DMS 273 treated with DMSO at 0.1 percent for 48 hours (cell line): ENCODE results near the gene MPPED1.

ENCODE experiments used
- DNase-seq: peaks from one replicate; lab custom pipeline; 2025; lab: John Stamatoyannopoulos, UW

MPPED1 gene

DNA sequence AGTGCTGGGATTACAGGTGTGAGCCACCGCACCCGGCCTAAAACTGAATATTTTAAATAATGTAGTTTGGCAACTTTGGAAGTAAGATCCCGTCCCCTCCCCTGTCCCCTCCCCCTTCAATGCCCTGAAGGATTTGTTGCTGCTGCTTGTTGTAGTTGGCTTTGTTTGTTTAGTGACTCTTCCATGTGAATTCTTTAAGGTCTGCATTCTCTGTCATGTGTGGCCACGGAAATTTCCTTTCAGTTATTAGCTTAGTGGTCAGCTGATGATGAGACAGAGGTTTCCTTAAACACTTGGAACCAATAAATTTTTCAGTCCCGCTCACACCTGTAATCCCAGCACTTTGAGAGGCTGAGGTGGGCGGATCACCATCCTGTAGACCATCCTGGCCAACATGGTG lies 109.9 kb downstream of the MPPED1 start:
- no peak for DNase-seq

GRCh38 chr22:43526117-43526655 lies 114.4 kb downstream of the MPPED1 start:
- no peak for DNase-seq

GRCh38 chr22:43526946-43527345 lies 115.1 kb downstream of the MPPED1 start:
- no peak for DNase-seq

GRCh38 chr22:43528601-43529360 lies 117.0 kb downstream of the MPPED1 start:
- no peak for DNase-seq

DNA sequence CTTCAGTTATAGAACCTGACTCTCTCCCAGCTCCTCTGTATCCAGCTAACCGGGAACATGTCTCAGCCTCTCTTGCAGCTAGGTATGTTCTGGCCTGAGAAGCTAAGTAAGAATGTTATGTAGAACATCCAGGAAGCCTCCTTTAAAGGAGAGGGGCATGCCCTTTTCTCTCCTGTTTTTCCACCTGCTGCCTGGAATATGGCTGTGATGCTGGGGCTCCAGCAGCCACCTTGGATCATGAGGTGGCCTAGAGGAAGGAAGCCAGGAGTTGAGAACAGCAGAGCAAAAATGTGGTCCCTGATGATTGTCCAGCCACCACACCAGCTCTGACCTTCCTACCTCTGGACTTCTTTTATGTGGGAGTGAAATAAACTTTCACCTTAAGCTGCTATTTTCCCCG lies 117.6 kb downstream of the MPPED1 start:
- DNase-seq = no peak

DNA sequence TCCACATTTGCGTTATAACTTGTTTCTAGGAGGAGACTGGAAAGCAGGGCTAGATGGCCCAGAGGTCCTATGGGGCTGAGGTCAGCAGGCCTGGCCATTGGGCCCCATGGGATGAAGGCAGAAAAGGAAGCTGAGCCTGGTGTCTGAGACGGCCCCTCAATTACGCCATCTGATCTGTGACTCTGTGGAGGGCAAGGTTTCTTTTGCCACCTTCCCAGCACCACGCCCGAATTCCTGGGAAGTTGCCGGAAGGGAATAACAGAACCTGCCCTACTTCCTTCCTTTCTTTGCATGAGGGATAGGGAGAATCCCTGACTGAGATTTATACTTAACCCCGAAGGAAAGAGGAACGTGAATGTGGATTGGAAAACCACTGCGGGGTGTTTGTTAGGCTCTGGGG lies 118.1 kb downstream of the MPPED1 start:
- no peak for DNase-seq

- no peak for DNase-seq
Observed at GRCh38 chr22:43530349-43531201, 118.8 kb downstream of the MPPED1 start.

DNA sequence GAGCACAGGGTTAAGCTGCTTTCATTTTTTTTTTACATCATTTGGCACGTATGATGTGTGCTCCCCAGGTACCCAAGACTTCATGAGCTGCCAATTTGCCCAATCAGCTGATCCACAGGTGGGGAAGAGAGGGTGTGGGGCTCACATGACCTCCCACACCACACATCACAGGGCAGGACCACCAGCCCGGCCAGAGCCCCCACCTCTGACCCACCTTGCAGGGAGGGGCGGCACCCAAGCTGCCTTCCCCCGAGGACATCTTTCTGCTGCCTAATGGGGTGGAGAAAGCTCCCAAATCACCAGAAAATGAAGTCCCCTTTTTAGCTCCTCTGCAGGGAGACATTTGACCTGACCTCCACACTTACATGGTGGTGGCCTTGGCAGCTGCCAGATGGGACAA lies 119.8 kb downstream of the MPPED1 start:
- DNase-seq = no peak

GRCh38 chr22:43532301-43533155 lies 120.7 kb downstream of the MPPED1 start:
- DNase-seq = no peak

GRCh38 chr22:43533156-43533530 lies 121.3 kb downstream of the MPPED1 start:
- DNase-seq = no peak

DNA sequence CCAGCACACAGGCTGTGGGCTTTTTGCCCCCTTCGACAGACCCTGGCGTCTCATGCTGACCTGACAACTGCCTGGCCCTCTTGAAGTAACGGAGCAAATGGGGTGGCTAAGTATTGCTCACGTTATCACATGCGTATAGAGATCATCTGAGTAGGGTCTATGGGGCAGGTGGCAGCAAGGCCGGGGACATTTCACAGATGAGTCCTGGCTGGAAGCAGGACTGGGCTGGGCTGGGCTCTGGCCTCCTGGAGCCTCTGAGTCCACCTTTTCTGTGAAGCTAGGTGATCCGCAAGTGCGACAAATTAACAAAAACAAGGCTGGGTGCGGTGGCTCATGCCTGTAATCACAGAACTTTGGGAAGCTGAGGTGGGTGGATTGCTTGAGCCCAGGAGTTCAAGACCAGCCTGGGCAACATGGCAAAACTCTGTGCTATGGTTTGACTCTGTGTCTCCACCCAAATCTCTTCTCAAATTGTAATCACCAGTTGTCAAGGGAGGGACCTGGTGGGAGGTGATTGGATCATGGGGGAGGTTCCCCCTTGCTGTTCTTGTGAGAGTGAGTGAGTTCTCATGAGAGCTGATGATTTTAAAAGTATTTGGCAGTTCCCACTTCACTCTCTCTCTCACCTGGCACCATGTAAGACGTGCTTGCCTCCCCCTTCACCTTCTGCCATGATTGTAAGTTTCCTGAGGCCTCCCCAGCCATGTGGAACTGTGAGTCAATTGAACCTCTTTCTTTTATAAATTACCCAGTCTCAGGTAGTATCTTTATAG lies 122.0 kb downstream of the MPPED1 start:
- DNase-seq = no peak

DNA sequence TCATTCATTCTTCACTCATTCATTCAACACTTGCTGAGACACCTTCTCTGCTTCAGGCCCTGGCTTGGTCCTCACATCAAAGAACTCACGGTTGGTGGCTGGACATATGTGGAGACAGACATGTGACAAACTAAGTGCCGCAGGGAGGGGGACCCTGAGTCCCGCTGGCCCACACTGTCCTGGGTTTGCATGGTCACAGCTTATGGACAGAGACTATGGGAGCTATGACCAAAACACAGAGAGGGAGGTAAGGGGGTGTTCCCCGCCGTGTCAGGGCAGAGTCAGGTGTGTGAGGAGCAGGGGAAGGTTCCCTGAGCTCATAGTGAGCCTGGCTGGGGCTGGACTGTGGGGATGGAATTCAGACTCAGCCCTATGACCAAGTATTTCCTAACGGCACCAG lies 123.1 kb downstream of the MPPED1 start:
- no peak for DNase-seq

DNA sequence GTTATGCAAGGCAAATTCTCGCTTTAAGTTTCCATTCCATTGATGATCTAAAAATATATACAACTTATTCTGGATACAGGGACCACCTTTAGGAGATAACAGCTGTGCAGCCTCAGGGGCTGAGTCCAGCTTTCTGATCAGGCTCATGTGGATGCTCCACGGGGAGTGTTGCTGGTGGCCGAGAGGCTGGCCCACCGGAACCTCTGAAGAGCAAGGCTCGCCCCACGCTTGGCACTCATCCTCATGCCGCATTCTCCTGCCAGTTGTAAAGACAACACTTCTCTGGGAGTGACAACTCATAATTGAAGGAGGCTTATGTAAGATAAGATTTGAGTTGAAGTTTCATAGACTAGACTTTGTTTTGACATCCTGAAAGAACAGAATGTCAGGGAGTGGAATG lies 123.5 kb downstream of the MPPED1 start:
- DNase-seq = no peak

GRCh38 chr22:43535741-43536140 lies 123.9 kb downstream of the MPPED1 start:
- no peak for DNase-seq

- DNase-seq = no peak
Observed at GRCh38 chr22:43537019-43537585, 125.3 kb downstream of the MPPED1 start.

DNA sequence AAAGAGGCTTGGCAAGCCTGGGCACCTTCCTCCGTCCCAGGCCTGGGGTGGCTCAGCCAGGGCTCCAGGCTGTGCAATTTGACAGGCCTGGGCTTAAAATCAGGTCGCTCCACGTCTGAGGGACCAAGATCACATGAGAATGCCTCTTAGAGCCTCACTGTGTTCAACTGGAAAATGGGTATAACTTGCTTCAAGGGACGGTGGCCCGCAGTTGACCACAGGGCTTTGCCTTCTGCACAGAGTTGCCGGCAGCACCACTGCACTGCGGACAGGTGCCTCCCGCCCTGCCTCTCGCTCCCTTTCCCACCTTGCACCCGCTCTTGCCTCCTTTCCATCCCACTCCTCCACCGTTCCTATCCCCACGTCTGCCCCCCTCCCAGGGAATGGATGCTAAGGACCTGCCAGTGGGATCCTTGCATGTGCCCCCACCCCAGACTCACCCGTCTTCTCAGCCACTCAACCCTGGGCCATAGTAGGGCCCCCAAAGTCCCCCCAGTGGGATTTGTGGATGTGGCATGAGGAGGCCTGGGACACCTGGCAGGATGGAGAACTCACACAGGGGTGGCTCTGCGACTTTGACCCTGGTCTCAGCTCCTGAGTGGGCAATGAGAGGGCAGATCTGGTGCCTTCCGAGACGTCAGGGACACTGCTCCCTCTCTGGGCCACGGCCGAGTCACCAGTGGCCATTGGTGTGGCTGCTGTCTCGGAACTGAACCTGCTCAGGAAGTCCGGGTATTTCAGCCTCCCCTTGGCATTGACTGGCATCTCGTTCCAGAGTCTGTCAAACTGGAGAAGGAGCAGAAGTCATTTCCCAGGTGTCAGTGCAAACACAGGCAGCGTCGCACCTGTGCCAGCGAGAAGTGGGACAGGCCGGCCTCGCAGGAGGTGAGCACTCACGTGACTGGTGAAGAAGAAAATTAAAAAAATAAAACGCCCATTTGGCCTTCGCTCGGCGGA lies 128.0 kb downstream of the MPPED1 start:
- no peak for DNase-seq

DNA sequence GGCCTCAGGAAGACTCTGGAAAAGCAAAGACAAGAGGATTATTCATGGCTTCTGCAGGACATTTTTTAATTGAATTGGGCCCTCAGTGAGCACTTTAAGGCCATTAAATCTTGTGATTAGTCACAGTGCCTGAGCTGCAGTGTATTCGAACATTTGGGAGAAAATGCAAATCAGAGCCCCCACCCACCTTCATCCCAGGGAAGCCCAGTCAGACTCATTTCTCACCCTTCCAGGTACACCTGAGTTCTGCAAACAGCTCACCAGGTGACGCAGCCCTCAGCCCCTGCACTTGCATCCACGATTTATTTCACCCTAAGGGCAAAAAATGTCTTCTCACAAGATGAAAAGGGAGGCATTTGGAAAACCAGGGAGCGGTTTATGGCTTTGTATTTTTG lies 128.7 kb downstream of the MPPED1 start:
- no peak for DNase-seq

DNA sequence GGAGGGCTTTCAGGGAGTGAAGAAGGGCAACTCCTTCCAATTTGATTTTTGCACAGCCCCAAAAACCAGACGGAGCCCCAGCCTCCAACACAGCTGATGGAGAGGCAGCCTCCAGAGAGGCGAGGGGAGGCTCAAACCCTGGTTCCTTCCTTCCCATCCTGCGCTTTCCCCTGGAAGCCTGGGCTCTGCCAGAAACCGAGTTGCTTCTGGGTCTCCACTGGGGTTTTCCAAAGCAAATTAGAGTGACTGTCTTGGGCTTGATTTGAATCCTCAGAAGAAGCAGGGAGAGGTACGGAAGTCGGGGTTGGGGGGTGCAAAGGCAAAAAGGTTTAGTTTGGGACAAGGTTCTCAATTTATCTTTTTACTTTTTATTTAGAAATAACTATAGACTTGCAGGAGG lies 129.2 kb downstream of the MPPED1 start:
- no peak for DNase-seq

DNA sequence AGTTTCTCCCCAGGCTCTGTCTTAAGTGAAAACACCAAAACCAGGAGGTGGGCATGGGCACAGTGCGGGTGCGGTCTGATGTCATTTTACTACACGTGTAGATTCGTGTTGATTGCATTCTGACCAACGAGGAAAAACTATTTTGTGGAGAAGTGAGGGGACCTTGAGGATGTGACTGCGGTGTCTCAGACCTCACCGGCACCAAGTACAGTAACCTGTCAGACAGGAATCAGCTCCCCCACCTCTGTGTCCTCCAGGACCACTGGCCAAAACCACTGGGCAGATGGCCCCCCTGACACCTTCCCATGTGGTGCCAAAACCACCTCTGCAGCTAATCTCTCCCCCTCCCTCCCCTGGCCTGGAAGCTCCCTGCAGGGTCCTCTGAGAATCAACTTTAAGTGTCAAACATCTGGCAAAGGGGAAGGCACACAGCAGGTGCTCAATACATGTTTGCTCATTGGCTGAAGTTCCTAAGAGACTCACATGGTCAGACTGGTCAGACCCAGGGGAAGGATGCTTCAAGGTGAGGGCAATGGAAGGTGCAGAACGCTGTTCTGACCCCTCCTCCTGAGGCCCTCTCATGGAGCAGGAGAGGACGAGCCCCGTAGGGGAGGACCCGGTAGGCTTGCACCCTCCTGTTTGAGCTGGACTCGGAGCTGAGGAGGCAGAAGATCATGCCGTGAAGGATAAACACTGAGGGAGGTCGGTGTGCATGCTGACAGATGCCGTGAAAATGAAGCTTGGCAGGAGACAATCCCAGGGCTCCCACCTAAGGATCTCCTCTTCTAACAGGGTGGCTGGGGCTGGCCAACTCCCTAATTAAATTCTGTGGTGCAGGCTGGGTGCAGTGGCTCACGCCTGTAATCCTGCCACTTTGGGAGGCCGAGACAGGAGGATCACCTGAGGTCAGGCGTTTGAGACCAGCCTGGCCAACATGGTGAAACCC lies 129.9 kb downstream of the MPPED1 start:
- no peak for DNase-seq
